ENCODE data around the gene ARSG. TPM values are rescaled to one million over a fixed set of nuclear protein-coding genes. Genes with fewer than 3 reads are reported as not detected.
A peak's percentile ranks its signal among the peaks of the same experiment; 100 is the strongest.

The ARSG gene
- total RNA-seq, 2 donors from 2014 or later: 3.1 to 3.6 TPM

DNA sequence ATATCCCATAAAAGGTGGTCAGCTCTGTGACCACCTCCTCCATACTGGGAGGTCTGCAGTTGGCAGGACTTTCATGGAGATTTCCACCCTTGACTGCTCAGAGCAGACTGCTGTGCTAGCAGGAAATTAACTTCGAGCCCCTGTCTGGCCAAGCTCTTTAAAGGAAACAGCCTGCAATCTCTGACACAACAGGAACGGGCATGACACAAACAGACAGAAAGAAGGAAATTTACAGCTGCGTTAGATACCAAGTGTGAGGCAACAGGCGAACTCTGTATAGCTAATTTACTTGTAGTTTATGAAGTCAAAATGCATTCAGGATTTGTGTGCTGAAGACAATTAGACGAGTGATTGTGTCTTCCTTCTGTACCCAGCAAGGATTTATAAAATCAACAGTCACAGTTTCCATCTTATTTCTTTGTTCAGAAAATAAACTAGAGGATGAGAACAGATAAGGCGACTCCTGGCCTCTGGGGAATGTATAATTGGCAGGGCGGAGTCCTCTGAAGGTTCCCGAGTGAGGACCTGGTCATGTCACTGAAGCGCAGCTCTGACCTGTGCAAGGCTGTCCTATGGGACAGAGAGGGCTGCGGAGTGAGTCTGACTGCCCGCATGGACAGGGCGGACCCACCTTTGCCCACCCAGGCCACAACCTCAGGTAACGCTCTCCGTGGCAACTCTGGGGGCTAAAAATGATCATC lies 149.9 kb downstream of the ARSG start:
- H3K9me3 ChIP-seq: no peaks in the 10 kb centered on the region
- no peak for DNase-seq (ENCODE audit: low spot score)
- TF ChIP-seq, protein P1, sequence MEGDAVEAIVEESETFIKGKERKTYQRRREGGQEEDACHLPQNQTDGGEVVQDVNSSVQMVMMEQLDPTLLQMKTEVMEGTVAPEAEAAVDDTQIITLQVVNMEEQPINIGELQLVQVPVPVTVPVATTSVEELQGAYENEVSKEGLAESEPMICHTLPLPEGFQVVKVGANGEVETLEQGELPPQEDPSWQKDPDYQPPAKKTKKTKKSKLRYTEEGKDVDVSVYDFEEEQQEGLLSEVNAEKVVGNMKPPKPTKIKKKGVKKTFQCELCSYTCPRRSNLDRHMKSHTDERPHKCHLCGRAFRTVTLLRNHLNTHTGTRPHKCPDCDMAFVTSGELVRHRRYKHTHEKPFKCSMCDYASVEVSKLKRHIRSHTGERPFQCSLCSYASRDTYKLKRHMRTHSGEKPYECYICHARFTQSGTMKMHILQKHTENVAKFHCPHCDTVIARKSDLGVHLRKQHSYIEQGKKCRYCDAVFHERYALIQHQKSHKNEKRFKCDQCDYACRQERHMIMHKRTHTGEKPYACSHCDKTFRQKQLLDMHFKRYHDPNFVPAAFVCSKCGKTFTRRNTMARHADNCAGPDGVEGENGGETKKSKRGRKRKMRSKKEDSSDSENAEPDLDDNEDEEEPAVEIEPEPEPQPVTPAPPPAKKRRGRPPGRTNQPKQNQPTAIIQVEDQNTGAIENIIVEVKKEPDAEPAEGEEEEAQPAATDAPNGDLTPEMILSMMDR (IDR thresholded peaks at IDR 0.05): no peak
- no peaks in the 10 kb centered on the region for H3K27me3 ChIP-seq
- peak overlapping the region; percentile 40 to 78 for H3K27ac ChIP-seq
- no peak overlapping the region for H3K4me3 ChIP-seq
- peaks cover 39% of the 10 kb centered on the region for H3K36me3 ChIP-seq
- peaks cover 0 to 63% of the 10 kb centered on the region in 2 donors for H3K4me1 ChIP-seq

DNA sequence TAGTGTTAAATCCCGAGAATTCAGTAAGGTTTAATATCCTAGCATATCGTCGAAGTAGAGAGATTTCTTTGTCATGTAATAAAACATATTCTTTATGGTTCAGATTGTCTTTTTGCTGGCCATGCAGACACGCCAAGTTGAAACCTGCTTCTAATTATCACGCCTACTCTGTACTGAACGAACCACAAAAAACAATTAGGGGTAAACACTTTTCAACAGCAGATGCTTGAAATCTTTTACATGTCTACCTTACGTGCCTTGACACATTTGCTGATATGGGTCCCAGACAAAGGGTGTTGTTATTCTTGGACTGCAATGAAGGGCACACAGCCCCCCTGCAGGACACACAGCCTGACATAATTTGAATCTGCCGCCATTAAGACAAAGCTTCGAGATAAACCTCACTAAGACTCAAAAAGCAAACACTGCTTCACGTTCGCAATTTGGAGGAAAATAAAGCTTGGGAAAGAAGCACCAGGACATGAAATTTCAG lies 152.7 kb downstream of the ARSG start:
- TF ChIP-seq, protein P1 (IDR thresholded peaks at IDR 0.05): no peak
- Histone ChIP-seq H3K9me3 (no peaks in the 10 kb centered on the region), H3K4me3 (no peak overlapping the region), H3K27me3 (no peaks in the 10 kb centered on the region), H3K27ac (peak overlapping the region; percentile 40 to 78), H3K36me3 (peaks cover 67% of the 10 kb centered on the region), H3K4me1 (peaks cover 0 to 36% of the 10 kb centered on the region in 2 donors)
- DNase-seq (ENCODE audit: low spot score): no peak

DNA sequence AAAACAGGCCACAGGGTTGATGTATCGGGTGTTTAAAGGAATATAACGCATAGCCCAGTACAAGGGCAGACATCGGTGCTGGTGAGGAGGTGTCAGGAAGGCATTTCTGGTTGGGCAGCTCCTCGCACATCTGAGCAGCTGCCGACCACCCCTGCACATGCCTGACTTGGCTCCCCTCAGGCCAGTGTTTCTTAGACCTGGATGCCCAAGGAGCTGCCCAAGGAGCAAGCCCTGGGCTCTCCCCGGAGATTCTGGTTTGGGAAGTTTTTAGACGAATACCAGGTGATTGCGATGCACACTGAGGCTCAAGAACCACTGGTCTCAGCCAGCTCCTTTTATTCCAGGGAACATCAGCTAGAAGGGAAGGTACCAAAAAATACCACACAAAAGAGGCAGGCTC lies 154.4 kb downstream of the ARSG start:
- Histone ChIP-seq H3K4me1 (peaks cover 0 to 28% of the 10 kb centered on the region in 2 donors), H3K27ac (peak overlapping the region; percentile 10 to 26), H3K4me3 (no peak overlapping the region), H3K9me3 (no peaks in the 10 kb centered on the region), H3K27me3 (no peaks in the 10 kb centered on the region), H3K36me3 (peaks cover 78% of the 10 kb centered on the region)
- DNase-seq (ENCODE audit: low spot score): no peak
- TF ChIP-seq, protein P1 (IDR thresholded peaks at IDR 0.05): no peak

DNA sequence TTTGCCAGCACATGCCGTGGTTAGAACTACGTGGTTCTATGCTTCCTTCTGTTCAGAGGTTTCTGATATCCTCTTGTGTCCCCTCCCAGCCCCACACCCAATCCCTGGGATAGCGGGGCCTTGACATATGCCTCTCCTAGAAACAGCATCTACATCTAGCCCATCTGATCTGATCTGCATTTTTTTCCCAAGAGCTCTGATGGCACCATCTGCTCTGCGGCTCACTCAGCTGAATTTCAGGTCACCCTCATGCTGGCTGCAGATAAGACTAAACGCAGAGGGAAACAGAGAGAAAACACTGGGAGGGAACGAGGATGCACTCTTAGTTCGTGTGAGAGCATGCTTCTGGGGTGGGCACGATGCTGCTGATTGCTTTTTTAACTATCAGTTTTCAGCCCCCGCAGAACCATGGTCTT lies 155.3 kb downstream of the ARSG start:
- H3K27me3 ChIP-seq: no peaks in the 10 kb centered on the region
- no peak for DNase-seq (ENCODE audit: low spot score)
- no peak overlapping the region for H3K4me3 ChIP-seq
- H3K27ac ChIP-seq: peak overlapping the region in 1 of 2 donors; percentile 26
- H3K9me3 ChIP-seq: no peaks in the 10 kb centered on the region
- H3K36me3 ChIP-seq: peaks cover 87% of the 10 kb centered on the region
- peaks cover 0 to 19% of the 10 kb centered on the region in 2 donors for H3K4me1 ChIP-seq
- TF ChIP-seq, protein P1 (IDR thresholded peaks at IDR 0.05): no peak

DNA sequence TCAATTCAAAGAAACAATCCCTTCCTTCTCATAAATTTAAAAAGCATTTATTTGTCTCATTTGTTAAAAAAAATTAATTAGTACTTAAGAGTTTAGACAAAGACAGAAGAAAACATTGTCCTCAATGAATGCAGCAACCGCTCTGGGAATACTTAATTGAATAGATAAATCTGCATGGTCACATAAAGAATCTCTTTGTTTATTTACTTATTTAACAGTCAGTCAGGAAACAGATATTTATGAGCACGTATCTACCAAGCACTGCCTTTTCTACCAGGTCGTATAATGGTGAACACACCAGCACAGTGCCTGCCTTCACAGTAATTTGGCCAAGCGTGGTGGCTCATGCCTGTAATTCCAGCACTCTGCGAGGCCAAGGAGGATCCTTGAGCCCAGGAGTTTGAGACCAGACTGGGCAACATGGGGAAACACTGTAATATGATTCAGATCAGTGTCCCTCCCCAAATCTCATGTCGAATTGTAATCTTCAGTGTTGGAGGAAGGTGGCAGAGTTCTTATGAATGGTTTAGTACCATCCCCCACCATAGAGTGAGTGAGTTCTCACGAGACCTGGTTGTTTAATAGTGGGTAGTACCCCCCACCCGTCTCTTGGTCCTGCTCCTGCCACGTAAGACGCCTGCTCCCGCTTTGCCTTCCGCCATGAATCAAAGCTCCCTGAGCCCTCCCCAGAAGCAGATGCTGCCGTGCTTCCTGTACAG lies 157.9 kb downstream of the ARSG start:
- TF ChIP-seq, protein P1 (IDR thresholded peaks at IDR 0.05): no peak
- H3K27me3 ChIP-seq: no peaks in the 10 kb centered on the region
- H3K9me3 ChIP-seq: no peaks in the 10 kb centered on the region
- H3K4me3 ChIP-seq: no peak overlapping the region
- peaks cover 0 to 13% of the 10 kb centered on the region in 2 donors for H3K4me1 ChIP-seq
- DNase-seq (ENCODE audit: low spot score): no peak
- peaks cover 83% of the 10 kb centered on the region for H3K36me3 ChIP-seq
- no peak overlapping the region for H3K27ac ChIP-seq
